Measurements from ENCODE around the gene SMAD2. TPM values are rescaled to one million over a fixed set of nuclear protein-coding genes. Genes with fewer than 3 reads are reported as not detected.

SMAD2 gene
- polyA plus RNA-seq, 1 donor (not counting 4 experiments of a cell fraction or from before 2014, with no cell fraction given): 87.1 TPM

GRCh38 chr18:47777626-47778025, 152.8 kb downstream of the SMAD2 start:
- Histone ChIP-seq H3K9me1 (ENCODE audit: control insufficient read depth, extremely low read depth, insufficient read depth, low read length) (no peaks in the 10 kb centered on the region), H3K9me3 (ENCODE audit: control insufficient read depth, low read depth, low read length) (no peaks in the 10 kb centered on the region), H3K79me2 (ENCODE audit: control insufficient read depth, insufficient read depth, low read length) (no peaks in the 10 kb centered on the region), H2AFZ (ENCODE audit: control insufficient read depth, low read length) (no peak overlapping the region), H4K20me1 (ENCODE audit: control insufficient read depth, extremely low read depth, insufficient read depth, low read length) (no peaks in the 10 kb centered on the region), H3K27ac (ENCODE audit: control insufficient read depth, insufficient read depth, low read length) (no peak overlapping the region), H3K4me2 (ENCODE audit: control insufficient read depth, extremely low read depth, insufficient read depth, low read depth, low read length) (no peak overlapping the region), H3K4me1 (ENCODE audit: control insufficient read depth, extremely low read depth, insufficient read depth, low read length) (no peaks in the 10 kb centered on the region), H3K36me3 (ENCODE audit: control insufficient read depth in 2 of 2, extremely low read depth in 1 of 2, insufficient read depth in 2 of 2, low read length in 2 of 2) (no peaks in the 10 kb centered on the region), H3K27me3 (ENCODE audit: control insufficient read depth, extremely low read depth, insufficient read depth, low read length) (peaks cover 4% of the 10 kb centered on the region), H3K9ac (ENCODE audit: control insufficient read depth, extremely low read depth, insufficient read depth, low read length) (no peak overlapping the region), H3K4me3 (ENCODE audit: control insufficient read depth in 2 of 3, extremely low read depth in 1 of 3, insufficient read depth in 2 of 3, low read depth in 1 of 3, low read length in 3 of 3) (no peak overlapping the region)
- TF ChIP-seq, protein P1, sequence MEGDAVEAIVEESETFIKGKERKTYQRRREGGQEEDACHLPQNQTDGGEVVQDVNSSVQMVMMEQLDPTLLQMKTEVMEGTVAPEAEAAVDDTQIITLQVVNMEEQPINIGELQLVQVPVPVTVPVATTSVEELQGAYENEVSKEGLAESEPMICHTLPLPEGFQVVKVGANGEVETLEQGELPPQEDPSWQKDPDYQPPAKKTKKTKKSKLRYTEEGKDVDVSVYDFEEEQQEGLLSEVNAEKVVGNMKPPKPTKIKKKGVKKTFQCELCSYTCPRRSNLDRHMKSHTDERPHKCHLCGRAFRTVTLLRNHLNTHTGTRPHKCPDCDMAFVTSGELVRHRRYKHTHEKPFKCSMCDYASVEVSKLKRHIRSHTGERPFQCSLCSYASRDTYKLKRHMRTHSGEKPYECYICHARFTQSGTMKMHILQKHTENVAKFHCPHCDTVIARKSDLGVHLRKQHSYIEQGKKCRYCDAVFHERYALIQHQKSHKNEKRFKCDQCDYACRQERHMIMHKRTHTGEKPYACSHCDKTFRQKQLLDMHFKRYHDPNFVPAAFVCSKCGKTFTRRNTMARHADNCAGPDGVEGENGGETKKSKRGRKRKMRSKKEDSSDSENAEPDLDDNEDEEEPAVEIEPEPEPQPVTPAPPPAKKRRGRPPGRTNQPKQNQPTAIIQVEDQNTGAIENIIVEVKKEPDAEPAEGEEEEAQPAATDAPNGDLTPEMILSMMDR (optimal IDR thresholded peaks at IDR 0.05 in 1 of 3, IDR thresholded peaks at IDR 0.05 in 1 of 3, conservative IDR thresholded peaks at IDR 0.05 in 1 of 3; ENCODE audit: extremely low read depth in 1 of 3, insufficient read depth in 2 of 3, low read length in 3 of 3): no peak
- TF ChIP-seq EZH2 (IDR thresholded peaks at IDR 0.05; ENCODE audit: low read length): no peak
- DNase-seq (ENCODE audit: low read depth, low spot score) (no peak), FAIRE-seq (no peak)
- dilution Hi-C loops (cut with MboI; ENCODE audit: extremely low pct_ligation_motif_present, low sequenced_read_pairs): no loop called here

GRCh38 chr18:47775961-47776360, 154.5 kb downstream of the SMAD2 start:
- H3K9ac ChIP-seq (ENCODE audit: control insufficient read depth, extremely low read depth, insufficient read depth, low read length): no peak overlapping the region
- no peak for DNase-seq (ENCODE audit: low read depth, low spot score)
- peaks cover 3% of the 10 kb centered on the region for H3K4me1 ChIP-seq (ENCODE audit: control insufficient read depth, extremely low read depth, insufficient read depth, low read length)
- no peak for TF ChIP-seq EZH2 (IDR thresholded peaks at IDR 0.05; ENCODE audit: low read length)
- TF ChIP-seq, protein P1 (optimal IDR thresholded peaks at IDR 0.05 in 1 of 3, IDR thresholded peaks at IDR 0.05 in 1 of 3, conservative IDR thresholded peaks at IDR 0.05 in 1 of 3; ENCODE audit: extremely low read depth in 1 of 3, insufficient read depth in 2 of 3, low read length in 3 of 3): no peak
- no peaks in the 10 kb centered on the region for H3K9me1 ChIP-seq (ENCODE audit: control insufficient read depth, extremely low read depth, insufficient read depth, low read length)
- H4K20me1 ChIP-seq (ENCODE audit: control insufficient read depth, extremely low read depth, insufficient read depth, low read length): no peaks in the 10 kb centered on the region
- H3K4me2 ChIP-seq (ENCODE audit: control insufficient read depth, extremely low read depth, insufficient read depth, low read depth, low read length): no peak overlapping the region
- dilution Hi-C loops (cut with MboI; ENCODE audit: extremely low pct_ligation_motif_present, low sequenced_read_pairs): no loop called here
- no peaks in the 10 kb centered on the region for H3K9me3 ChIP-seq (ENCODE audit: control insufficient read depth, low read depth, low read length)
- no peak overlapping the region for H3K4me3 ChIP-seq (ENCODE audit: control insufficient read depth in 2 of 3, extremely low read depth in 1 of 3, insufficient read depth in 2 of 3, low read depth in 1 of 3, low read length in 3 of 3)
- H3K27me3 ChIP-seq (ENCODE audit: control insufficient read depth, extremely low read depth, insufficient read depth, low read length): peaks cover 4% of the 10 kb centered on the region
- H3K36me3 ChIP-seq (ENCODE audit: control insufficient read depth in 2 of 2, extremely low read depth in 1 of 2, insufficient read depth in 2 of 2, low read length in 2 of 2): no peaks in the 10 kb centered on the region
- no peak overlapping the region for H2AFZ ChIP-seq (ENCODE audit: control insufficient read depth, low read length)
- H3K27ac ChIP-seq (ENCODE audit: control insufficient read depth, insufficient read depth, low read length): no peak overlapping the region
- H3K79me2 ChIP-seq (ENCODE audit: control insufficient read depth, insufficient read depth, low read length): no peaks in the 10 kb centered on the region
- no peak for FAIRE-seq
